GM12891 (cell line): ENCODE measurements around the gene PCDHGB1.

Experiments
- POLR2A ChIP-seq: IDR thresholded peaks from 2 replicates; pipeline ENCODE4 v1.6.1; 2011; ENCODE audit warnings: low read depth, low read length, control low read depth
- POLR2AphosphoS5 ChIP-seq: IDR thresholded peaks from 2 replicates; pipeline ENCODE4 v1.6.1; 2011; ENCODE audit warnings: low read depth, low read length, control low read depth
- POU2F2 ChIP-seq: IDR thresholded peaks from 2 replicates; pipeline ENCODE4 v1.6.1; 2011; ENCODE audit warnings: low read depth, mild to moderate bottlenecking, control low read depth, low read length, moderate library complexity
- SPI1 ChIP-seq: IDR thresholded peaks from 2 replicates; pipeline ENCODE4 v1.6.1; 2011; ENCODE audit warnings: low read depth, low read length, control low read depth

DNA sequence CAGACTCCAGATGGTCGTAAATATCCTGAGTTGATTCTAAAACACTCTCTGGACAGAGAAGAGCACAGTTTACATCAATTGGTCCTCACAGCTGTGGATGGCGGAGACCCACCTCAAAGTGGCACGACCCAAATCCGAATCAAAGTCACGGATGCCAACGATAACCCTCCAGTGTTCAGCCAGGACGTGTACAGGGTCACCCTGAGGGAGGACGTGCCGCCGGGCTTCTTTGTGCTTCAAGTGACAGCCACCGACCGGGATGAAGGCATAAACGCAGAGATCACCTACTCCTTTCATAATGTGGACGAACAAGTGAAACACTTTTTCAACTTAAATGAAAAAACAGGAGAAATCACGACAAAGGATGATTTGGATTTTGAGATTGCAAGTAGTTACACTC is 10.8 kb downstream of the PCDHGB1 start:
- TF ChIP-seq POLR2A: no peak
- TF ChIP-seq POLR2AphosphoS5: no peak
- TF ChIP-seq SPI1: no peak
- no peak for TF ChIP-seq POU2F2
